T-helper 2 cell (primary cell): Measurements from ENCODE around the gene OMP.
"Not testable (repeated sequence)": the region's sequence is repeated elsewhere in the genome, so short reads cannot be mapped to it uniquely, and the experiment has no call there.

Experiments used
- DNase-seq, 5 experiments: peaks; one replicate each; pipeline versions ENCODE4 v3.0.0 to v3.0.0-alpha.2; 2012 to 2022
- total RNA-seq, 2 donors: gene quantifications; one replicate each; lab custom pipeline; 2026; lab: John Stamatoyannopoulos, UW

Gene OMP
- total RNA-seq: 0 to 0.31 reads per million in 2 donors

- no peak for DNase-seq
Observed at GRCh38 chr11:77102246-77103210, at the start of gene OMP. Gene OMP (plus strand): TSS chr11:77102840. CDS start chr11:77102840, 0 bp downstream.

GRCh38 chr11:77053217-77054015 is 49.2 kb upstream of the OMP start:
- DNase-seq: no peak

GRCh38 chr11:77054084-77054483 is 48.6 kb upstream of the OMP start:
- no peak for DNase-seq

GRCh38 chr11:77055101-77055561 is 47.5 kb upstream of the OMP start:
- no peak for DNase-seq

- no peak for DNase-seq
Observed at GRCh38 chr11:77055913-77056312, 46.7 kb upstream of the OMP start.

GRCh38 chr11:77056814-77057402 is 45.7 kb upstream of the OMP start:
- DNase-seq: no peak

GRCh38 chr11:77057938-77058474 is 44.6 kb upstream of the OMP start:
- no peak for DNase-seq

GRCh38 chr11:77058900-77059299 is 43.7 kb upstream of the OMP start:
- no peak for DNase-seq

- DNase-seq: no peak
Observed at GRCh38 chr11:77059806-77060205, 42.8 kb upstream of the OMP start.

GRCh38 chr11:77060234-77060633 is 42.4 kb upstream of the OMP start:
- no peak for DNase-seq

GRCh38 chr11:77061258-77061657 is 41.4 kb upstream of the OMP start:
- DNase-seq: not testable (repeated sequence)

- DNase-seq: no peak
Observed at GRCh38 chr11:77062924-77063323, 39.7 kb upstream of the OMP start.

- DNase-seq: no peak
Observed at GRCh38 chr11:77063407-77063806, 39.2 kb upstream of the OMP start.

- no peak for DNase-seq
Observed at GRCh38 chr11:77063861-77064260, 38.8 kb upstream of the OMP start.

GRCh38 chr11:77064648-77065217 is 37.9 kb upstream of the OMP start:
- no peak for DNase-seq

GRCh38 chr11:77065878-77066228 is 36.8 kb upstream of the OMP start:
- DNase-seq: no peak

GRCh38 chr11:77066229-77067042 is 36.2 kb upstream of the OMP start, which contains the start of gene CAPN5:
Gene CAPN5 (plus strand): TSS chr11:77066971. CDS start chr11:77084887, 17,916 bp downstream.
- peak; percentile 74 to 85 (median 80) for DNase-seq

- no peak for DNase-seq
Observed at GRCh38 chr11:77067861-77068443, 34.7 kb upstream of the OMP start.

- DNase-seq: no peak
Observed at GRCh38 chr11:77068457-77069335, 33.9 kb upstream of the OMP start.
